ENCODE data around the gene ATXN7L1.

Gene ATXN7L1

GRCh38 chr7:105828141-105828540, 48.3 kb downstream of the ATXN7L1 start:
- DNase-seq (ENCODE audit: low read depth in 3 of 3) = no peak

DNA sequence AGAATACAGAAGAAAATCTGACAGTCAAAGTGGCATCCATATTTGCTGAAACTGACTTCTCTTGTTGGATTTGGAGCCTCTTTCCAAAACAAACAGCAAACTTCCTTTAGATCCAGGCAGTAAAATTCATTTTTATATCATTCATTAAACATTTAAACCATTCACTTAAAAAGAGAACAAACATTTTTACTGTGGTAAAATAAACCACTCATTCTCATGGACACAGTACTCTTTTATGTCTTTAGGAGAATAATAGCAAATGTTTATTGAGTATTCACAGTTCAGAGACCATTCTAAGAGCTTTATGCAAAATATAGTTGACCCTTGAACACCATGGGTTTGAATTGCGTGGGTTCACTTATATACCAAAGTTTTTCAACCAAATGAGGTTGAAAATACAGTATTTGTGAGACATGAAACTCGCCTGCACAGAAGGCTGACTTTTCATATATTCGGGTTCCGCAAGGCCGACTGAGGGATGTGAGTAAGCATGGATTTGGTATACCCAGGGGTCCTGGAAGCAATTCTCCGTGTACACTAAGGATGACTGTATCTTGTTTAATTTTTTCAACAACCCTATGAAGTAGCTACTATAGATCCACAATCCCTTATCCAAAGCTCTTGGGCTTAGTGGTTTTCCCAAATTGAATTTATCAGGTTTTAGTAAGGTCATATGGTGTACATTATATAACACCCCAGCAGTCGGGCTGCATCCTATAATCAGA, 49.1 kb downstream of the ATXN7L1 start:
- DNase-seq (ENCODE audit: low read depth in 3 of 3) = no peak

- DNase-seq (ENCODE audit: low read depth in 3 of 3) = no peak
These were observed 50.3 kb downstream of the ATXN7L1 start for GRCh38 chr7:105826143-105826542.

DNA sequence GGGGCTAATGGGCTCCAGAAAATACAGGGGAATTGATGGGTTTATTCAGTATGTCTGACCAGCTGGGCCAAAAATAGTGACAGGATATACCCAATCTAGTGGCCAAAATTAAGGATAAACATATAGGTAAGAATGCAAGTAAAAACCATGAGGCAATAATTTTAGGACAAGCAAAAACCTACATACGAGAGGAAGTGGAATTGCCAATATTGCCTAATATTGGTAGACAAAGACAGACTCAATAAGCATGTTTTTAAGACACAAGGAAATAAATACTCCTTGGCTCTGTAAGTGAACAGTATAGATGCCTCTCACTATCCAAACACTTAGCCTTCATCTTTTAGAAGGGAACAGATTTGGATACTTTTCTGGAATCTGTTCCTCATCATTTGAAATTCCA, 51.0 kb downstream of the ATXN7L1 start:
- no peak for DNase-seq (ENCODE audit: low read depth in 3 of 3)

DNA sequence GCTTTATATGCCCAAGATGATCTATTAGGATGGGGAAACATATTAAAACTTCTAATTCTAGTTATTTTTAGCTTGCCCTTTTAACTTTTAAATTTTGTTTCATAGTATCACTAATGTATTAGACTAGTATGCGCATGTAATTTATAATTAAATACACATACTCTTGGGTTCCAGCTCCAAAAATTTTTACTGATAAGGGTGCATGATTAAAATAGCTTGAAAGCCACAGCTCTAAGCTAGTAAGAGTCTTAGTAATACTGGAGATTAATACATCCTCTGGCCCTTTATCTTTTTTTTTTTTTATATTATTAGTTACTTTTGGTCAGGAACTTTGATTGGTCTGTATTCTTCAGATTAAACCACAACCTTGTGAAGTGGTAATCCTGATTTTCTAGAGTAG, 53.6 kb downstream of the ATXN7L1 start:
- no peak for DNase-seq (ENCODE audit: low read depth in 3 of 3)

- DNase-seq (ENCODE audit: low read depth in 3 of 3) = no peak
These were observed 54.9 kb downstream of the ATXN7L1 start for GRCh38 chr7:105821527-105821926.

DNA sequence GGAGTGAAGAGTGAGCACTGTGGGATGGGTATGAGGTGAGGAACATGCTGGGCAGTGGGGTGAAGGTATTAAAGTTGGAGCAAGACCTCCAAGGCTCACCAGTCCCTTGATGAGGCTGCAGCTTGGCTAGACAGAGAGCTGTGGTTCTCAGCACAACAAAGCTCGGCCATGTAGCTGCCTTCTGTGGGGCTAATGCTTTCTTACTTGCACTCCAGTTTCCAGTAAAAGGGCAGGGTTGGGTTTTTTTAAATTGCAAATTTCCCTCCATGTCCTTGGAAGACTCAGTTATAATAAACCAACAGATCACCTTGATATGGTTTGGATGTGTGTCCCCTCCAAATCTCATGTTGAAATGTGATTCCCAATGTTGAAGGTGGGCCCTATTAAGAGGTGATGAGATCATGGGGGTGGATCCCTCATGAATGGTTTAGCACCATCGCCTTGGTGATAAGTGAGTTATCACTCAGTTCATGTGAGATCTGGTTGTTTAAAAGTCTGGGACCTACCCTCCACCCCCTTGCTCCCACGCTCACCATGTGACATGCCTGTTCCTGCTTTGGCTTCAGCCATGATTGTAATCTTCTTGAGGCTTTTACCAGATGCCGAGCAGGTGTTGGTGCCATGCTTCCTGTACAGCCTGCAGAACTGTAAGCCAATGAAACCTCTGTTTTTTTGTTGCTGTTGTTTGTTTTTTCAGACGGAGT, 55.9 kb downstream of the ATXN7L1 start:
- DNase-seq (ENCODE audit: low read depth in 3 of 3) = no peak

DNA sequence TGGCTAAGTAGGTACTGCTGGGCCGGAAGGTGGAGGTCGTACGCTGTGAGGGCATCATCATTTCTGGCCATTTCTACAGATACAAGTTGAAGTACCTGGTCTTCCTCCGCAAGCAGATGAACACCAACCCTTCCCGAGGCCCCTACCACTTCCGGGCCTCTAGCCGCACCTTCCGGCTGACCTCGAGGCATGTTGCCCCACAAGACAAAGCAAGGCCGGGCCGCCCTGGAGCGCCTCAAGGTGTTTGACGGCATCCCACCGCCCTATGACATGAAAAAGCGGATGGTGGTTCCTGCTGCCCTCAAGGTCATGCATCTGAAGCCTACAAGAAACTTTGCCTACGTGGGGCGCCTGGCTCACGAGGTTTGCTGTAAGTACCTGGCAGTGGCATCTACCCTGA, 56.8 kb downstream of the ATXN7L1 start:
- no peak for DNase-seq (ENCODE audit: low read depth in 3 of 3)

DNA sequence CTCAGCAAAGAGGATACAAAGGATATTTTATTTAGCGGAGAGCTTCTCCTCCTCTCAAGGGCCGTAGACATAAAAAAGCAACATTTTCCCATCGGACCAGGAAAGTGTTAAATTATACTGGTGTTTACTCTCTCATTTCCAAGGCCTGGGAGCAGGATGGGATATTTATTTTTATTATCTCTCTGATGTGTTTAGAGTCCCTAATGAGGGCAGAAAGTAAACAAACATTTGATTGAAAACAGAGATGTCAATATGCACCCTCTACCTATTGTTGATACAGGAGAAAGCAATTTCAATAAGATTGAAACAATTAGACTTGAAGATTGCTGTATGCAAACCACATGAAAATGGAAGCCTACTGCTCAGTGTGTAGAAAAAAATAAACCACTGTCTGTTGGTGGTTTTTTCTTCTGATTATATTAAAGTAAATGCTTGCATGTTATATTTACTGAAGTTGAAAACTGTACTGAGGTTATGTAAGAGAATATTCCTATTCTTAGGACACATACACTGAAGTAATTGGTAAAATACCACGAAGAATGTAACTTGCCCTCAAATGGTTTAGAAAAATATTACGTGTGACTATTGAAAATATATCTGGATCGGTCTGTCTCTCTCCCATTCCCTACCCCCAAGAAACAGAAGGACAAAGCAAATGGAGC, 59.3 kb downstream of the ATXN7L1 start:
- DNase-seq (ENCODE audit: low read depth in 3 of 3) = no peak

DNA sequence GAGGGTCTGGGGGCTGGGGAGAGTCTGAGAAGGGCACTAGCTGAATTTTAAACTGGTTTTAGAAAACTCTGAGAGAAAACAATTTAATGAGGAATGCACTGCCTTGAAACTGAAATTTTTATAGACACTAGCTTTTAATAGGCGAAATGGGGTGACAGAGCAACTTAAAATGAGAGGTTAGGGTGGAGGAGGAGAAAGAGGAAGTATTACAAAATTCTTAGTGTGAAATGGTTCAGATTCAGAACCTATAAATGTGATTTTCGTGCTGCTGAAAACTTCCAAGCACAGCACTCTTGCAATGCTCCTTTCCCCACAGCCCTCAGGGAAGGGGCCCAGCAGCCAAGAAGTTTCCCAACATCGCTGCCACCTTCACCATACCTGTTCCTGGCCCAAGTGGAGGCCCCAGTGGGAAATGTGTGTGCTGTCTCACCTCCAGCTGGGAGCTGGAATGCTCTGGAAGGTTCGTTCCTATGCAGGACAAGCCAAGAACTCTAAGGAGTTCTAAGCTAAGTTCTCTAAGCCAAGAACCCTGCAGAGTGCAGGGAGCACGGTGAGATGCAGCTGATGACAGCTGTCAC, 60.0 kb downstream of the ATXN7L1 start:
- DNase-seq (ENCODE audit: low read depth in 3 of 3) = no peak

DNA sequence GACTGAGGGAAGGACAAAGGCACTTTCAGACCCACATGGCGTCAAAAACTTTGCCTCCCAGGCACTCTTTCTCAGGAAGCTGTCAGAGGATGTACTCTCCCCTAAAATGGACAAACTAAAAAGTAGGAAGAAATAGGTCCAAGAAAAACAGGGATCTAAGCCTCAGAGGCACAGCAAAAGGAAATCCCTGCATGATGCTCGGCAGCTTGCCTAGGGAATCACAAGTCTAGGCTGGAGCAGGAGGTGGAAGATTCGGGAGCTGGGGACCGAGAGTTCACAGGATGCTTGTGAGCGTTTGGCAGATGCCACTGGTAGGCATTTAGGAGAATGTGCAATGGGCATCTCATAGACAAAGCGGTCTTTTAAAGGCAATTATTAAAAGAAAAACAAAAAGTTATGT, 60.8 kb downstream of the ATXN7L1 start:
- DNase-seq (ENCODE audit: low read depth in 3 of 3) = no peak

- DNase-seq (ENCODE audit: low read depth in 3 of 3) = no peak
These were observed 61.9 kb downstream of the ATXN7L1 start for GRCh38 chr7:105814481-105814880.

GRCh38 chr7:105811189-105811847, 65.1 kb downstream of the ATXN7L1 start:
- DNase-seq (ENCODE audit: low read depth in 3 of 3) = no peak

DNA sequence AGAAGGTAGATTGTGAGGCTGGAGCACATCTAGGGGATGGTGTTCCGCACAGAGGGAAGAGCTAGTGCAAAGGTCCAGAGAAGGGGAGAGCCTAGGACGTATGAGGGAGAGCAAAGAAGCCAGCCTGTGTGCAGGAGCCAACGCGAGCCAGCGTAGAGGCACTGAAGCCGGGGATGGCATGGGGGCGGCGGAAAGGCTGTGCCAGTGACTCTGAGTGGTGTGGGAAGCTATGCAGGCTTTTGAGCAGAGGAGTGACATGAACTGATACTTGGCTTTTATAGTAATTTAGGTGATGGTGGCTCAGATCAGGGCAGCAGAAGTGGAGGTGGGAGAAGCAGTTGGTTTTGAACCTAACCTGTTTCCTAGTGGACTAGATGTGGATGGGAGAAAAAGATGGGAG, 65.8 kb downstream of the ATXN7L1 start:
- DNase-seq (ENCODE audit: low read depth in 3 of 3) = peak in 1 of 3 experiments; percentile 26

- DNase-seq (ENCODE audit: low read depth in 3 of 3) = peak; percentile 61 to 85 (median 79)
These were observed 67.5 kb downstream of the ATXN7L1 start for GRCh38 chr7:105808703-105809590.

GRCh38 chr7:105808209-105808608, 68.2 kb downstream of the ATXN7L1 start:
- no peak for DNase-seq (ENCODE audit: low read depth in 3 of 3)

DNA sequence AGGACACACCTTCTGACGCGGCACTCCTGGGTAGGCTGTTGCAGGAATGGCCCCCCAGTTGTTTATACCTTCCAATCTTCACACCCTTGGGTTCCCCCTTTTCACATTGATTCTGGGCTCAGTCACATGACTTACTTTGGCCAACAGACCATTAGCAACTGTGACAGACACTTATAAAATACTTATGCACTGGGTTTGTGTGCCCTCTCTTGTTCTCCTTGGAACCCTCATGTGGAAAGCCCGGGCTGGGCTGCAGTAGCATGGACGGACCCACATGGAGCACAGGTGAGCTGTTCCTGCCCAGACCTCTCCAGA, 69.0 kb downstream of the ATXN7L1 start:
- DNase-seq (ENCODE audit: low read depth in 3 of 3) = no peak

- peak; percentile 49 to 75 (median 60) for DNase-seq (ENCODE audit: low read depth in 3 of 3)
These were observed 69.6 kb downstream of the ATXN7L1 start for GRCh38 chr7:105806592-105807447.

DNA sequence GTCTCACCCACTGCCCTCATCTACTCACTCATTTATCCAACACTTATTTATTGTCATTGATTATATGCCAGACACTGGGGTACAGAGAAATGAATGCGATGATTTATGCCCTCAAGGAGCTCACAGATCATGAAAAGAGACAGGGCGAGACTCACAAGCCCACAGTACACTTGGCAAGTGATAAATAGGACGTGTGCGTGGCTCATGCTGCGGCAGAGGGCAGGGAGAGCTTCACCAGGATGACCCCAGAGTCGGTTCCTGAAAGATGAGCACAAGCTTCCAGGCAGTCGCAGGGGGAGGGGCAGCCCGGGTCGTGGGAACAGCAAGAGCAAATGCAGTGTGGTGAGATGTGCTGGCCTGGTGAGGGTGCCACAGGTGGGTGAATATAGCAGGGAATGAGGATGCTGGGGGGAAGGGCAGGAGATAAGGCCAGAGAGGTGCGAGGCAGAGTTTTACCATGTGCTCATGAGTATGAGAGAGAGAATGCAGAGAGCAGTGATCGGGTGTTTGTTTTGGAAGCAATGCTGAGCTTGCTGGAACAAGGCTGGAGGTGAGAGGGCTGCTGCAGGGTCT, 70.9 kb downstream of the ATXN7L1 start:
- DNase-seq (ENCODE audit: low read depth in 3 of 3) = no peak

DNA sequence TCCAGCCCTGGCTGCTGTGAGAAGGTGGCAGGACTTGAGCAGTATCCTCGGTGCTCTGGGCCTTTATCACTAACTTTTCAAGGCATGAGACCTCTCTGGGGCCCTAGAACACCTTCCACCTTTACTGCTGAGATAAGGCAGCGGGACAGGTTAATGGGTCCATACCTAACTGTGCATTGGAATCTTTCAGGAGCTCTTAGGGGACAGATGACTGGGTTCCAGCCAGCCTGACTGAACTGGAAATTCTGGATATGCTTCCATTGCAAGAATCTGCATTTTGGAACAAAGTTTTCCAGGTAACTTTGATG, 73.0 kb downstream of the ATXN7L1 start:
- no peak for DNase-seq (ENCODE audit: low read depth in 3 of 3)
